GM12878 (cell line): Measurements from ENCODE around the gene U2AF2. TPM values are rescaled to one million over a fixed set of nuclear protein-coding genes. Genes with fewer than 3 reads are reported as not detected.

Experiments
- BCL11A ChIP-seq: IDR thresholded peaks from 2 replicates; pipeline ENCODE4 v1.6.1; 2011; ENCODE audit warnings: low read depth, low read length
- CBX3 ChIP-seq: fragments of 200-600 bp; sonication (generic); IDR thresholded peaks from 2 replicates; pipeline ENCODE4 v1.6.1; 2016; ENCODE audit warnings: low read depth, borderline replicate concordance
- CHD2 ChIP-seq: IDR thresholded peaks from 2 replicates; pipeline ENCODE4 v1.6.1; 2011; ENCODE audit warnings: low read depth, low read length, improper control_type of control experiment, borderline replicate concordance
- EP300 ChIP-seq, 2 experiments: fragments of 150-350 bp in 1 of 2; IDR thresholded peaks; 2 replicates each; pipeline ENCODE4 v1.6.1; 2011 to 2012; ENCODE audit warnings: low read depth in 2 of 2, low read length in 2 of 2, borderline replicate concordance in 1 of 2, improper control_type of control experiment in 1 of 2, inconsistent platforms in 1 of 2; ENCODE audit not compliant: control insufficient read depth in 1 of 2
- KDM1A ChIP-seq: fragments of 200-600 bp; sonication (generic); IDR thresholded peaks from 2 replicates; pipeline ENCODE4 v1.6.1; 2016; ENCODE audit warnings: borderline replicate concordance
- NBN ChIP-seq: fragments of 450-650 bp; IDR thresholded peaks from 2 replicates; pipeline ENCODE4 v1.6.1; 2016
- NR2C1 ChIP-seq: fragments of 450-650 bp; IDR thresholded peaks from 2 replicates; pipeline ENCODE4 v1.6.1; 2017; ENCODE audit warnings: antibody characterized with exemption, mild to moderate bottlenecking, moderate library complexity
- PAX5 ChIP-seq: IDR thresholded peaks from 2 replicates; pipeline ENCODE4 v1.6.1; 2011; ENCODE audit warnings: low read depth, low read length, borderline replicate concordance
- RFX5 ChIP-seq: IDR thresholded peaks from 2 replicates; pipeline ENCODE4 v1.6.1; 2011; ENCODE audit warnings: low read depth, low read length, improper control_type of control experiment
- RUNX3 ChIP-seq: IDR thresholded peaks from 2 replicates; pipeline ENCODE4 v1.6.1; 2012; ENCODE audit warnings: low read length, inconsistent platforms
- SMC3 ChIP-seq: IDR thresholded peaks from 2 replicates; pipeline ENCODE4 v1.6.1; 2011; ENCODE audit warnings: low read length, improper control_type of control experiment, borderline replicate concordance
- SRF ChIP-seq, 2 experiments: IDR thresholded peaks; 2 replicates each; pipeline ENCODE4 v1.6.1; 2011; ENCODE audit warnings: low read depth in 2 of 2, low read length in 2 of 2, mild to moderate bottlenecking in 1 of 2, moderate library complexity in 1 of 2
- ZNF274 ChIP-seq: IDR thresholded peaks from one replicate; pipeline ENCODE4 v1.8.0; 2011; ENCODE audit not compliant: insufficient read length, insufficient read depth
- polyA plus RNA-seq, 11 experiments: library from polyadenylated mRNA; depleted of rRNA in 4 of 11; unstranded in 6 of 11; stranded (reverse) in 5 of 11; fragments of >200 nt; fragmentation: Nextera tagmentation in 4 of 11; fragmentation: Illumina TruSeq in 1 of 11; extraction: Ambion mirVana in 4 of 11; extraction: Trizol in 1 of 11; gene quantifications; 1 replicate in 1 of 11; 2 replicates in 10 of 11; pipeline versions ENCODE4 v1.2.1 to v1.2.3, GENCODE V29; 2011 to 2016; ENCODE audit warnings: inconsistent platforms in 2 of 11, missing spikeins in 2 of 11, low read depth in 1 of 11
- total RNA-seq, 4 experiments: library from RNA; depleted of rRNA in 3 of 4; stranded (reverse); fragments of >200 nt in 3 of 4; fragmentation: Illumina TruSeq in 1 of 4; extraction: Trizol in 1 of 4; gene quantifications; 2 replicates each; pipeline versions ENCODE4 v1.2.1 to v1.2.3, GENCODE V29; 2013 to 2021
- TF ChIP-seq, protein P1 (sequence below): fragments of 450-650 bp; IDR thresholded peaks from 2 replicates; pipeline ENCODE4 v1.6.1; 2016; ENCODE audit warnings: mild to moderate bottlenecking
- TF ChIP-seq, protein P2 (sequence below): fragments of 450-650 bp; IDR thresholded peaks from 2 replicates; pipeline ENCODE4 v1.6.1; 2014; ENCODE audit warnings: mild to moderate bottlenecking
- TF ChIP-seq, protein P3 (sequence below): fragments of 450-650 bp; conservative IDR thresholded peaks from 2 replicates; pipeline ENCODE4 v1.6.1; 2017; ENCODE audit warnings: mild to moderate bottlenecking, moderate library complexity
- TF ChIP-seq, protein P4 (sequence below): fragments of 450-650 bp; IDR thresholded peaks from 2 replicates; pipeline ENCODE4 v1.6.1; 2017; ENCODE audit warnings: mild to moderate bottlenecking, moderate library complexity
- TF ChIP-seq, protein P5 (sequence below): fragments of 450-650 bp; IDR thresholded peaks from 2 replicates; pipeline ENCODE4 v1.6.1; 2016; ENCODE audit warnings: mild to moderate bottlenecking
- TF ChIP-seq, protein P6 (sequence below): IDR thresholded peaks from 2 replicates; pipeline ENCODE4 v1.6.1; 2011; ENCODE audit warnings: low read depth, low read length, improper control_type of control experiment, borderline replicate concordance

Gene U2AF2
- total and polyA plus RNA-seq, 10 of the 15 experiments (the other 5 are each of a cell fraction or from before 2014, with no cell fraction given), result 3.0 to 338 (median 130) TPM

DNA sequence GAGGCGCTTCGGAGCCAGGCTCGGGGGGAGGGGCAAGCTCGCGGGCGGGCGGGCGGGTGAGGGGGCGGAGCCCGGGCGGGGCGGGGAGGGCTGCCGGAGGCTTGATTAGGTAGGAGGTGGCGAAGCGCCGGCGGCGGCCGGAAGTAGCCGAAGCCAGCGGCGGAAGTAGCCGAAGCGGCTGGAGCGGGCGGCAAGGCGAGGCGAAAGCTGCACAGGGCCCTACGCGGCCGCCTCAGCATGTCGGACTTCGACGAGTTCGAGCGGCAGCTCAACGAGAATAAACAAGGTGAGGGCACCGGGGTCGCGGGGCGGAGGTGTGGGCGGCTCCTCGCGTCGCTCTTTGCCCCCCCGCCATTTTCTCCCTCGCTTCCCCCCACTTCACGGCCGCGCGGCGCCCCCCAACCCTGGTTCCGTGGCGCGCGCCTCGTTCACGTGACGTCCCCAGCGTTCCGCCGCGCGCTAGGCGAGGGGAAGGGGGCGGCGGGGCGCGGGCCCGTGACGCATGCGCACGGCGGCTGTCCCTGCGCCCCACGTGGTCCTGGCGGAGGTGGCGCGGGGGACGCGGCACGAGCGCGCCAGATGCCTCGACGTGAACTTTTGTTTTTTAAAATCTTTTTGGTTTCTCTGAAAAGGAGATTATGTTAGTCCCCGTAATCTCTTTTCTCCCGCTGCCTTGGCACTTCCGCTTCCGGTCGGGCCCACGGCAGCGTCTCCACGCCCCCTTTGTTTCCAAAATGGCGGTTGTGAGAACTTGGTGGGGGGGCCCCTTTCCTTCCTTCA lies at the start of gene U2AF2 (continued):
- TF ChIP-seq CHD2 (peak; percentile 39; the same call in 1 of the 2 replicates), BCL11A (no peak), PAX5 (no peak), KDM1A (no peak), SRF (IDR thresholded peaks at IDR 0.05; ENCODE audit: low read depth in 2 of 2, low read length in 2 of 2) (0 out of 4 replicates have a peak, but pooled peaks of 1 of the 2 experiments have one; percentile 5), SMC3 (no peak), CBX3 (no peak), NBN (0 out of 2 replicates have a peak, but pooled peaks have one; percentile 60), RFX5 (no peak), EP300 (IDR thresholded peaks at IDR 0.05; ENCODE audit: borderline replicate concordance in 1 of 2, control insufficient read depth in 1 of 2, low read depth in 2 of 2, low read length in 2 of 2) (no peak; a peak in 1 of 4 replicates), ZNF274 (no peak), NR2C1 (peak; percentile 57), RUNX3 (no peak)
- TF ChIP-seq, protein P1, sequence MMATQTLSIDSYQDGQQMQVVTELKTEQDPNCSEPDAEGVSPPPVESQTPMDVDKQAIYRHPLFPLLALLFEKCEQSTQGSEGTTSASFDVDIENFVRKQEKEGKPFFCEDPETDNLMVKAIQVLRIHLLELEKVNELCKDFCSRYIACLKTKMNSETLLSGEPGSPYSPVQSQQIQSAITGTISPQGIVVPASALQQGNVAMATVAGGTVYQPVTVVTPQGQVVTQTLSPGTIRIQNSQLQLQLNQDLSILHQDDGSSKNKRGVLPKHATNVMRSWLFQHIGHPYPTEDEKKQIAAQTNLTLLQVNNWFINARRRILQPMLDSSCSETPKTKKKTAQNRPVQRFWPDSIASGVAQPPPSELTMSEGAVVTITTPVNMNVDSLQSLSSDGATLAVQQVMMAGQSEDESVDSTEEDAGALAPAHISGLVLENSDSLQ, result peak; percentile 50
- TF ChIP-seq, protein P2, sequence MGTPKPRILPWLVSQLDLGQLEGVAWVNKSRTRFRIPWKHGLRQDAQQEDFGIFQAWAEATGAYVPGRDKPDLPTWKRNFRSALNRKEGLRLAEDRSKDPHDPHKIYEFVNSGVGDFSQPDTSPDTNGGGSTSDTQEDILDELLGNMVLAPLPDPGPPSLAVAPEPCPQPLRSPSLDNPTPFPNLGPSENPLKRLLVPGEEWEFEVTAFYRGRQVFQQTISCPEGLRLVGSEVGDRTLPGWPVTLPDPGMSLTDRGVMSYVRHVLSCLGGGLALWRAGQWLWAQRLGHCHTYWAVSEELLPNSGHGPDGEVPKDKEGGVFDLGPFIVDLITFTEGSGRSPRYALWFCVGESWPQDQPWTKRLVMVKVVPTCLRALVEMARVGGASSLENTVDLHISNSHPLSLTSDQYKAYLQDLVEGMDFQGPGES, result no peak
- TF ChIP-seq, protein P3, sequence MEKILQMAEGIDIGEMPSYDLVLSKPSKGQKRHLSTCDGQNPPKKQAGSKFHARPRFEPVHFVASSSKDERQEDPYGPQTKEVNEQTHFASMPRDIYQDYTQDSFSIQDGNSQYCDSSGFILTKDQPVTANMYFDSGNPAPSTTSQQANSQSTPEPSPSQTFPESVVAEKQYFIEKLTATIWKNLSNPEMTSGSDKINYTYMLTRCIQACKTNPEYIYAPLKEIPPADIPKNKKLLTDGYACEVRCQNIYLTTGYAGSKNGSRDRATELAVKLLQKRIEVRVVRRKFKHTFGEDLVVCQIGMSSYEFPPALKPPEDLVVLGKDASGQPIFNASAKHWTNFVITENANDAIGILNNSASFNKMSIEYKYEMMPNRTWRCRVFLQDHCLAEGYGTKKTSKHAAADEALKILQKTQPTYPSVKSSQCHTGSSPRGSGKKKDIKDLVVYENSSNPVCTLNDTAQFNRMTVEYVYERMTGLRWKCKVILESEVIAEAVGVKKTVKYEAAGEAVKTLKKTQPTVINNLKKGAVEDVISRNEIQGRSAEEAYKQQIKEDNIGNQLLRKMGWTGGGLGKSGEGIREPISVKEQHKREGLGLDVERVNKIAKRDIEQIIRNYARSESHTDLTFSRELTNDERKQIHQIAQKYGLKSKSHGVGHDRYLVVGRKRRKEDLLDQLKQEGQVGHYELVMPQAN, result peak; percentile 91
- TF ChIP-seq, protein P4, sequence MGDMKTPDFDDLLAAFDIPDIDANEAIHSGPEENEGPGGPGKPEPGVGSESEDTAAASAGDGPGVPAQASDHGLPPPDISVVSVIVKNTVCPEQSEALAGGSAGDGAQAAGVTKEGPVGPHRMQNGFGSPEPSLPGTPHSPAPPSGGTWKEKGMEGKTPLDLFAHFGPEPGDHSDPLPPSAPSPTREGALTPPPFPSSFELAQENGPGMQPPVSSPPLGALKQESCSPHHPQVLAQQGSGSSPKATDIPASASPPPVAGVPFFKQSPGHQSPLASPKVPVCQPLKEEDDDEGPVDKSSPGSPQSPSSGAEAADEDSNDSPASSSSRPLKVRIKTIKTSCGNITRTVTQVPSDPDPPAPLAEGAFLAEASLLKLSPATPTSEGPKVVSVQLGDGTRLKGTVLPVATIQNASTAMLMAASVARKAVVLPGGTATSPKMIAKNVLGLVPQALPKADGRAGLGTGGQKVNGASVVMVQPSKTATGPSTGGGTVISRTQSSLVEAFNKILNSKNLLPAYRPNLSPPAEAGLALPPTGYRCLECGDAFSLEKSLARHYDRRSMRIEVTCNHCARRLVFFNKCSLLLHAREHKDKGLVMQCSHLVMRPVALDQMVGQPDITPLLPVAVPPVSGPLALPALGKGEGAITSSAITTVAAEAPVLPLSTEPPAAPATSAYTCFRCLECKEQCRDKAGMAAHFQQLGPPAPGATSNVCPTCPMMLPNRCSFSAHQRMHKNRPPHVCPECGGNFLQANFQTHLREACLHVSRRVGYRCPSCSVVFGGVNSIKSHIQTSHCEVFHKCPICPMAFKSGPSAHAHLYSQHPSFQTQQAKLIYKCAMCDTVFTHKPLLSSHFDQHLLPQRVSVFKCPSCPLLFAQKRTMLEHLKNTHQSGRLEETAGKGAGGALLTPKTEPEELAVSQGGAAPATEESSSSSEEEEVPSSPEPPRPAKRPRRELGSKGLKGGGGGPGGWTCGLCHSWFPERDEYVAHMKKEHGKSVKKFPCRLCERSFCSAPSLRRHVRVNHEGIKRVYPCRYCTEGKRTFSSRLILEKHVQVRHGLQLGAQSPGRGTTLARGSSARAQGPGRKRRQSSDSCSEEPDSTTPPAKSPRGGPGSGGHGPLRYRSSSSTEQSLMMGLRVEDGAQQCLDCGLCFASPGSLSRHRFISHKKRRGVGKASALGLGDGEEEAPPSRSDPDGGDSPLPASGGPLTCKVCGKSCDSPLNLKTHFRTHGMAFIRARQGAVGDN, result peak; percentile 87
- TF ChIP-seq, protein P5, sequence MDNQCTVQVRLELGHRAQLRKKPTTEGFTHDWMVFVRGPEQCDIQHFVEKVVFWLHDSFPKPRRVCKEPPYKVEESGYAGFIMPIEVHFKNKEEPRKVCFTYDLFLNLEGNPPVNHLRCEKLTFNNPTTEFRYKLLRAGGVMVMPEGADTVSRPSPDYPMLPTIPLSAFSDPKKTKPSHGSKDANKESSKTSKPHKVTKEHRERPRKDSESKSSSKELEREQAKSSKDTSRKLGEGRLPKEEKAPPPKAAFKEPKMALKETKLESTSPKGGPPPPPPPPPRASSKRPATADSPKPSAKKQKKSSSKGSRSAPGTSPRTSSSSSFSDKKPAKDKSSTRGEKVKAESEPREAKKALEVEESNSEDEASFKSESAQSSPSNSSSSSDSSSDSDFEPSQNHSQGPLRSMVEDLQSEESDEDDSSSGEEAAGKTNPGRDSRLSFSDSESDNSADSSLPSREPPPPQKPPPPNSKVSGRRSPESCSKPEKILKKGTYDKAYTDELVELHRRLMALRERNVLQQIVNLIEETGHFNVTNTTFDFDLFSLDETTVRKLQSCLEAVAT, result no peak
- TF ChIP-seq, protein P6, sequence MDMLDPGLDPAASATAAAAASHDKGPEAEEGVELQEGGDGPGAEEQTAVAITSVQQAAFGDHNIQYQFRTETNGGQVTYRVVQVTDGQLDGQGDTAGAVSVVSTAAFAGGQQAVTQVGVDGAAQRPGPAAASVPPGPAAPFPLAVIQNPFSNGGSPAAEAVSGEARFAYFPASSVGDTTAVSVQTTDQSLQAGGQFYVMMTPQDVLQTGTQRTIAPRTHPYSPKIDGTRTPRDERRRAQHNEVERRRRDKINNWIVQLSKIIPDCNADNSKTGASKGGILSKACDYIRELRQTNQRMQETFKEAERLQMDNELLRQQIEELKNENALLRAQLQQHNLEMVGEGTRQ, result peak; percentile 65
